ENCODE data around the gene SKI. TPM values are rescaled to one million over a fixed set of nuclear protein-coding genes. Genes with fewer than 3 reads are reported as not detected.

SKI gene
- total and polyA plus RNA-seq, 2 of the 8 experiments (the other 6 are each of a cell fraction or from before 2014, with no cell fraction given), result 8.3 to 87.6 TPM

DNA sequence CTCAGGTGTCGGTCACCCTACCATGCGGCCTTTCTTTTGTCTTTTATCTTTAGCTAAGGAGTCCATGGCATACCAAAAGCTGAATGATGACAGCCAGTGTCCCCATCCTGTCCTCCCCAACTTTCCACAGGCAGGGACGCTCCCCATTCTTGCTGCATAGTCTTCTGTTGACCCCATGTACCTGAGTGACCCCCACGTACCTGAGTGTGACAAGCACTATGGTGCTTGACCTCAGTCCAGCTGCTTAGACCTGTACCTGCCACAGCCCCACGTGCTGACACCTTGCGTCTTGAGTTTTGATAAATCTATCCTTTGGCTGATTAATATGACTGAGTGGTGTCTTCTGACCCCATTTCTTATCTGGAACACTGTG, 26.9 kb downstream of the SKI start (continued):
- TF ChIP-seq, protein P1, sequence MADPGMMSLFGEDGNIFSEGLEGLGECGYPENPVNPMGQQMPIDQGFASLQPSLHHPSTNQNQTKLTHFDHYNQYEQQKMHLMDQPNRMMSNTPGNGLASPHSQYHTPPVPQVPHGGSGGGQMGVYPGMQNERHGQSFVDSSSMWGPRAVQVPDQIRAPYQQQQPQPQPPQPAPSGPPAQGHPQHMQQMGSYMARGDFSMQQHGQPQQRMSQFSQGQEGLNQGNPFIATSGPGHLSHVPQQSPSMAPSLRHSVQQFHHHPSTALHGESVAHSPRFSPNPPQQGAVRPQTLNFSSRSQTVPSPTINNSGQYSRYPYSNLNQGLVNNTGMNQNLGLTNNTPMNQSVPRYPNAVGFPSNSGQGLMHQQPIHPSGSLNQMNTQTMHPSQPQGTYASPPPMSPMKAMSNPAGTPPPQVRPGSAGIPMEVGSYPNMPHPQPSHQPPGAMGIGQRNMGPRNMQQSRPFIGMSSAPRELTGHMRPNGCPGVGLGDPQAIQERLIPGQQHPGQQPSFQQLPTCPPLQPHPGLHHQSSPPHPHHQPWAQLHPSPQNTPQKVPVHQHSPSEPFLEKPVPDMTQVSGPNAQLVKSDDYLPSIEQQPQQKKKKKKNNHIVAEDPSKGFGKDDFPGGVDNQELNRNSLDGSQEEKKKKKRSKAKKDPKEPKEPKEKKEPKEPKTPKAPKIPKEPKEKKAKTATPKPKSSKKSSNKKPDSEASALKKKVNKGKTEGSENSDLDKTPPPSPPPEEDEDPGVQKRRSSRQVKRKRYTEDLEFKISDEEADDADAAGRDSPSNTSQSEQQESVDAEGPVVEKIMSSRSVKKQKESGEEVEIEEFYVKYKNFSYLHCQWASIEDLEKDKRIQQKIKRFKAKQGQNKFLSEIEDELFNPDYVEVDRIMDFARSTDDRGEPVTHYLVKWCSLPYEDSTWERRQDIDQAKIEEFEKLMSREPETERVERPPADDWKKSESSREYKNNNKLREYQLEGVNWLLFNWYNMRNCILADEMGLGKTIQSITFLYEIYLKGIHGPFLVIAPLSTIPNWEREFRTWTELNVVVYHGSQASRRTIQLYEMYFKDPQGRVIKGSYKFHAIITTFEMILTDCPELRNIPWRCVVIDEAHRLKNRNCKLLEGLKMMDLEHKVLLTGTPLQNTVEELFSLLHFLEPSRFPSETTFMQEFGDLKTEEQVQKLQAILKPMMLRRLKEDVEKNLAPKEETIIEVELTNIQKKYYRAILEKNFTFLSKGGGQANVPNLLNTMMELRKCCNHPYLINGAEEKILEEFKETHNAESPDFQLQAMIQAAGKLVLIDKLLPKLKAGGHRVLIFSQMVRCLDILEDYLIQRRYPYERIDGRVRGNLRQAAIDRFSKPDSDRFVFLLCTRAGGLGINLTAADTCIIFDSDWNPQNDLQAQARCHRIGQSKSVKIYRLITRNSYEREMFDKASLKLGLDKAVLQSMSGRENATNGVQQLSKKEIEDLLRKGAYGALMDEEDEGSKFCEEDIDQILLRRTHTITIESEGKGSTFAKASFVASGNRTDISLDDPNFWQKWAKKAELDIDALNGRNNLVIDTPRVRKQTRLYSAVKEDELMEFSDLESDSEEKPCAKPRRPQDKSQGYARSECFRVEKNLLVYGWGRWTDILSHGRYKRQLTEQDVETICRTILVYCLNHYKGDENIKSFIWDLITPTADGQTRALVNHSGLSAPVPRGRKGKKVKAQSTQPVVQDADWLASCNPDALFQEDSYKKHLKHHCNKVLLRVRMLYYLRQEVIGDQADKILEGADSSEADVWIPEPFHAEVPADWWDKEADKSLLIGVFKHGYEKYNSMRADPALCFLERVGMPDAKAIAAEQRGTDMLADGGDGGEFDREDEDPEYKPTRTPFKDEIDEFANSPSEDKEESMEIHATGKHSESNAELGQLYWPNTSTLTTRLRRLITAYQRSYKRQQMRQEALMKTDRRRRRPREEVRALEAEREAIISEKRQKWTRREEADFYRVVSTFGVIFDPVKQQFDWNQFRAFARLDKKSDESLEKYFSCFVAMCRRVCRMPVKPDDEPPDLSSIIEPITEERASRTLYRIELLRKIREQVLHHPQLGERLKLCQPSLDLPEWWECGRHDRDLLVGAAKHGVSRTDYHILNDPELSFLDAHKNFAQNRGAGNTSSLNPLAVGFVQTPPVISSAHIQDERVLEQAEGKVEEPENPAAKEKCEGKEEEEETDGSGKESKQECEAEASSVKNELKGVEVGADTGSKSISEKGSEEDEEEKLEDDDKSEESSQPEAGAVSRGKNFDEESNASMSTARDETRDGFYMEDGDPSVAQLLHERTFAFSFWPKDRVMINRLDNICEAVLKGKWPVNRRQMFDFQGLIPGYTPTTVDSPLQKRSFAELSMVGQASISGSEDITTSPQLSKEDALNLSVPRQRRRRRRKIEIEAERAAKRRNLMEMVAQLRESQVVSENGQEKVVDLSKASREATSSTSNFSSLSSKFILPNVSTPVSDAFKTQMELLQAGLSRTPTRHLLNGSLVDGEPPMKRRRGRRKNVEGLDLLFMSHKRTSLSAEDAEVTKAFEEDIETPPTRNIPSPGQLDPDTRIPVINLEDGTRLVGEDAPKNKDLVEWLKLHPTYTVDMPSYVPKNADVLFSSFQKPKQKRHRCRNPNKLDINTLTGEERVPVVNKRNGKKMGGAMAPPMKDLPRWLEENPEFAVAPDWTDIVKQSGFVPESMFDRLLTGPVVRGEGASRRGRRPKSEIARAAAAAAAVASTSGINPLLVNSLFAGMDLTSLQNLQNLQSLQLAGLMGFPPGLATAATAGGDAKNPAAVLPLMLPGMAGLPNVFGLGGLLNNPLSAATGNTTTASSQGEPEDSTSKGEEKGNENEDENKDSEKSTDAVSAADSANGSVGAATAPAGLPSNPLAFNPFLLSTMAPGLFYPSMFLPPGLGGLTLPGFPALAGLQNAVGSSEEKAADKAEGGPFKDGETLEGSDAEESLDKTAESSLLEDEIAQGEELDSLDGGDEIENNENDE (IDR thresholded peaks at IDR 0.05; ENCODE audit: insufficient replicate concordance, low read length), result no peak
- TF ChIP-seq CEBPB (IDR thresholded peaks at IDR 0.05; ENCODE audit: low read depth, low read length) (no peak), CHD2 (IDR thresholded peaks at IDR 0.05; ENCODE audit: low read length) (no peak), SIN3A (conservative IDR thresholded peaks at IDR 0.05 in 1 of 2, IDR thresholded peaks at IDR 0.05 in 1 of 2; ENCODE audit: low read depth in 1 of 2, low read length in 2 of 2) (no peak)

All from H1 (cell line).